Neural crest cell (in vitro differentiated cells): Measurements from ENCODE around the gene CFAP77. TPM values are rescaled to one million over a fixed set of nuclear protein-coding genes. Genes with fewer than 3 reads are reported as not detected.

Experiments
- DNase-seq: peaks from one replicate; pipeline ENCODE4 v3.0.0; 2021; ENCODE audit warnings: low read depth, mixed read lengths, low spot score
- H3K27ac Mint-ChIP-seq: one replicate; pipeline ENCODE4 v1.8.0; 2021; ENCODE audit warnings: mild to moderate bottlenecking, mixed read lengths; ENCODE audit not compliant: unreplicated experiment
- H3K27me3 Mint-ChIP-seq: 2 replicates; pipeline ENCODE4 v1.8.0; 2021; ENCODE audit warnings: low read depth, mild to moderate bottlenecking, mixed read lengths
- H3K36me3 Mint-ChIP-seq: 2 replicates; pipeline ENCODE4 v1.8.0; 2021; ENCODE audit warnings: low read depth, mild to moderate bottlenecking, mixed read lengths
- H3K4me1 Mint-ChIP-seq: 2 replicates; pipeline ENCODE4 v1.8.0; 2021; ENCODE audit warnings: mixed read lengths
- H3K4me3 Mint-ChIP-seq: one replicate; pipeline ENCODE4 v1.8.0; 2021; ENCODE audit warnings: mild to moderate bottlenecking, mixed read lengths
- H3K9me3 Mint-ChIP-seq: 2 replicates; pipeline ENCODE4 v1.8.0; 2021; ENCODE audit warnings: mixed read lengths
- CTCF ChIP-seq: fragments of 200-600 bp; sonication (generic); conservative IDR thresholded peaks from 2 replicates; pipeline ENCODE4 v1.5.0; 2021; ENCODE audit warnings: antibody characterized with exemption, mild to moderate bottlenecking
- total RNA-seq: library from RNA; stranded (reverse); gene quantifications from 2 replicates; pipeline ENCODE4 v1.2.1, GENCODE V29; 2021

The CFAP77 gene
- total RNA-seq, 1 donor from 2014 or later = 0.23 TPM

- Mint-ChIP-seq H3K36me3 (no peaks in the 10 kb centered on the region), H3K4me3 (no peak overlapping the region), H3K27ac (no peak overlapping the region), H3K27me3 (peaks cover 95% of the 10 kb centered on the region), H3K4me1 (peaks cover 19% of the 10 kb centered on the region), H3K9me3 (no peaks in the 10 kb centered on the region)
- no peak for TF ChIP-seq CTCF
- no peak for DNase-seq
Observed at GRCh38 chr9:132586830-132587591, 177.0 kb downstream of the CFAP77 start.

- Mint-ChIP-seq H3K4me3 (no peak overlapping the region), H3K27me3 (peaks cover 95% of the 10 kb centered on the region)
Observed at GRCh38 chr9:132587592-132587955, 177.6 kb downstream of the CFAP77 start.

GRCh38 chr9:132588098-132588497, 178.1 kb downstream of the CFAP77 start:
- H3K4me1 Mint-ChIP-seq = peaks cover 24% of the 10 kb centered on the region
- no peak overlapping the region for H3K27ac Mint-ChIP-seq
- peaks cover 95% of the 10 kb centered on the region for H3K27me3 Mint-ChIP-seq
- DNase-seq = no peak
- no peaks in the 10 kb centered on the region for H3K9me3 Mint-ChIP-seq
- H3K4me3 Mint-ChIP-seq = peak overlapping the region; percentile 4
- no peak for TF ChIP-seq CTCF
- H3K36me3 Mint-ChIP-seq = peaks cover 3% of the 10 kb centered on the region

More at GRCh38 chr9:132587592-132587955, 177.6 kb downstream of the CFAP77 start:
- DNase-seq = no peak
- Mint-ChIP-seq H3K9me3 (no peaks in the 10 kb centered on the region), H3K36me3 (peaks cover 3% of the 10 kb centered on the region), H3K4me1 (peaks cover 24% of the 10 kb centered on the region), H3K27ac (no peak overlapping the region)
- TF ChIP-seq CTCF = no peak

- H3K36me3 Mint-ChIP-seq = peaks cover 7% of the 10 kb centered on the region
- DNase-seq = no peak
- no peaks in the 10 kb centered on the region for H3K9me3 Mint-ChIP-seq
- peaks cover 95% of the 10 kb centered on the region for H3K27me3 Mint-ChIP-seq
- peaks cover 24% of the 10 kb centered on the region for H3K4me1 Mint-ChIP-seq
- no peak overlapping the region for H3K4me3 Mint-ChIP-seq
- H3K27ac Mint-ChIP-seq = no peak overlapping the region
- no peak for TF ChIP-seq CTCF
Observed at GRCh38 chr9:132588501-132589147, 178.6 kb downstream of the CFAP77 start.

- no peak for DNase-seq
- H3K4me1 Mint-ChIP-seq = peaks cover 20% of the 10 kb centered on the region
Observed at GRCh38 chr9:132589148-132590036, 179.4 kb downstream of the CFAP77 start.

More at GRCh38 chr9:132589148-132590036, 179.4 kb downstream of the CFAP77 start:
- Mint-ChIP-seq H3K27ac (no peak overlapping the region), H3K9me3 (no peaks in the 10 kb centered on the region), H3K27me3 (peaks cover 89% of the 10 kb centered on the region), H3K4me3 (no peak overlapping the region), H3K36me3 (peaks cover 7% of the 10 kb centered on the region)
- no peak for TF ChIP-seq CTCF
